Measurements from ENCODE around the gene SPECC1.
"Not testable (repeated sequence)": the region's sequence is repeated elsewhere in the genome, so short reads cannot be mapped to it uniquely, and the experiment has no call there.

Gene SPECC1

DNA sequence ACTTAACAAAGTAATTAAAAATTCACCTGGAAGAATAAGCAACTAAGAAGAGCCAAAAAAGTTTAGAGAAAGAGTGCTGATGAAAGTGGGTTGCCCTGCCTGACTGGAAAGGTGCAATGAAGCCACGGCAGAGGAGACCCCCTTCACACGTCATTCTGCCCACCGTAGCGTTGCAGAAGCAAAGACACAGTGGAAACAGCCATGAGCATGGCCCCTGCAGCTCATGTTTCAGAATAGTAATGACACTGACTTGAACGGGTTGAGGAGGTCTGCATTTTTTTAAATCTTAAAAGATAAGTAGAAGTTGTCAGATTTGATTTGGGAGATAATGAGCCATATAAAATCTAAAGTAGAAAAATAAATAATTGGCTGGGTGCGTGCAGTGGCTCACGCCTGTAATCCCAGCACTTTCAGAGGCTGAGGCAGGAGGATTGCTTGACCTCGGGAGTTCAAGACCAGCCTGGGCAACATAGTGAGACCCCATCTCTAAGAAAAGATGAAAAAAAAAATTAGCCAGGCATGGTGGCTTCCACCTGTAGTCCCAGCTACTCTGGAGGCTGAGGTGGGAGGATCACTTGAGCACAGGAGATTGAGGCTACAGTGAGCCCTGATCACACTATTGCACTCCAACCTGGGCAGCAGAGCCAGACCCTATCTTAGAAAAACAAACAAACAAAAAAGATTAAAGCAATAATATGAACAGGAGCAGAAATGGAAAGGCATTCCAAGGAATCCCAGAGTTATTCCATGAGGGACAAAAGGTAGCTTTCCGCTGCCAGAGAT, 273.6 kb downstream of the SPECC1 start:
- DNase-seq: no peak

DNA sequence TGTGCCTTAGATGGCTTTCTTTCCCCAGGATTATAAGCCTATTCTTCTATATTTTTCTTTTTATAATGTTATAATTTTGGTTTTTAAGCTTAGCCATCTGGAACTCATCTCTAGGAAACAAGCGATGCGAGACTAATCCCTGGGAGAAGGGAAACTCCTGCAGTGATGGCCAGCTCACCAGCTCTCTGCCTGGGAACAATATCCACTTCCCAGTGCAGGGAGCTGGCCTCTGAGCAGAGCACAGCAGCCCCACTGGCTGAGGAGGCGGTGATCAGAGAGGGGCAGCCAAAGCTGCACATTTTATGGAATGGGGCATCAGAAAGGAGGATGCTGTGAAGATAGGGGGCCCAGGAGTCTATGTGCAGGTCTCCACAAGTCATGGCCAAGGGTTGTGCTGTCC, 274.9 kb downstream of the SPECC1 start:
- DNase-seq: no peak

- no peak for DNase-seq
Observed at GRCh38 chr17:20284570-20285295, 275.6 kb downstream of the SPECC1 start.

DNA sequence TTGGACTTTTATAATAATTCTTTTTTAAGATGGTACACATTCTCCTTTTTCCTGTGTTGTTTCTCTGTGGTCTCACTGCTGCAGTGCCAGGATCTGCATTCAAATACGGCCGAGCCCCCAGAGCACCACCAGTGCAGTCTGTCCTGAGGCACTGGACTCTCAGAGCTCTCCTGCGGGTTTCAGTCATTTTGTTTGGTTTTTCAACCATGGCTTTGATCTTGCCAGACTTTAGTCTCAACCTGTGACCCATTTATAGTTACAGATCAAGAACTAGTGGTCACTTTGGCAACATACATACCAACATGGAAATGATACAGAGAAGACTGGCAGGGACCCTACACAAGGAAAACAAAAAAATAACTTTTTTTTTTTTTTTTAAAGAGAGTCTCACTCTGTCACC, 280.8 kb downstream of the SPECC1 start:
- DNase-seq: no peak

- DNase-seq: peak; percentile 24
Observed at GRCh38 chr17:20291853-20292252, 282.7 kb downstream of the SPECC1 start.

GRCh38 chr17:20293501-20293900, 284.3 kb downstream of the SPECC1 start:
- no peak for DNase-seq

DNA sequence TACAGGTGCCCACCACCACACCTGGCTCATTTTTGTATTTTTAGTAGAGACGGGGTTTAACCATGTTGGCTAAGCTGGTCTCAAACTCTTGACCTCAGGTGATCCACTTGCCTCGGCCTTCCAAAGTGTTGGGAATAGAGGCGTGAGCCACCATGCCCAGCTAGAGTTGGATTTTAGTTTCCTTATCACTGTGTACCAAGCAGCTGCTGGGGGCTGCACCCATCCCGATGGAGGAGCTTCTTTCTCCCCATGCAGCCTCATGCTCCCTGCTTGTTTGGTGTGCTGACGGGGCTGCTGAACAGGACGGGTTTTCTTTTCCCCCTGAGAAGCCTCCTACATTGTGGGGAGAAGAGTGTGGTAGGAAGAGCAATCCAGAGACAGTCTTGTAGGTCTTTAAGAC, 285.0 kb downstream of the SPECC1 start:
- DNase-seq: no peak

GRCh38 chr17:20299013-20299412, 289.9 kb downstream of the SPECC1 start:
- DNase-seq: no peak

- no peak for DNase-seq
Observed at GRCh38 chr17:20300436-20300934, 291.3 kb downstream of the SPECC1 start.

- peak; percentile 7 for DNase-seq
Observed at GRCh38 chr17:20302246-20302917, 293.2 kb downstream of the SPECC1 start.

GRCh38 chr17:20304961-20305360, 295.8 kb downstream of the SPECC1 start:
- DNase-seq: no peak

DNA sequence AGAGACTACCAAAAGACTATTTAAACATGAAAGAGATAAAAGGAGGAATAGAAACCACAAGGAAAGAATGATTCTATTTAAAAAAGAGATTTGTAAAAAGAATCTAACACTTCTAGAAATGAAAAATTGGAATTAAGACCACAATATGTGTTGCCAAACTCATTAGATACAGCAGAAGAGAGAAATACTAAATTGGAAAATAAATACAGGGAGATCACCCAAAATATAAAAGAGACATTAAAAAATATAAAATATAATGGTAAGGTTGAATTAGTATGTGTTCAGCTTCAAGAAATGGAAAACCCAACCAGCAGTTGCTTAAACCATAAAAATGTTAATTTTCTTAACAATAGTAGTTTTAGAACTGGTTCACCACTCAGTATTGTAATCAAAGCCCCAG, 297.8 kb downstream of the SPECC1 start:
- DNase-seq: no peak

- no peak for DNase-seq
Observed at GRCh38 chr17:20307326-20307910, 298.3 kb downstream of the SPECC1 start.

GRCh38 chr17:20310481-20310880, 301.3 kb downstream of the SPECC1 start:
- DNase-seq: no peak

GRCh38 chr17:20313306-20313705, 304.1 kb downstream of the SPECC1 start:
- DNase-seq: no peak

DNA sequence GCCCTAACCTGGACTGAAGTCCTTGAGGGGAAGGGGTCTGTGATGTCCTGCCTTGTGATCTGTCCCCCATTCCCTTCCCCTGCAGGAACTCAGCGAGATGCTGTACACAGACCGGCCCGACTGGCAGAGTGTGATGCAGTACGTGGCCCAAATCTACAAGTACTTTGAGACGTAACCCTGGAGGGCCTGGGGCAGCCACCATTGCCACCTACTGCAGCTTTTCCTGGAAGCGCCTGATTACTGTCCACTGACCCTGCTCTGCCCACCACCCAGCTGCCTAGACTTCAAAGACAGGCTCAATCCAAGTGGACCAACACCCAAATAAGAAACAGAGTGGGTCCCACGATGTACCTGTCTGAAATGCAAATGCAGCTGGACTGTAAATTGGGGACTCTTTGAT, 304.7 kb downstream of the SPECC1 start:
- DNase-seq: no peak

- DNase-seq: no peak
Observed at GRCh38 chr17:20314834-20315233, 305.7 kb downstream of the SPECC1 start.

DNA sequence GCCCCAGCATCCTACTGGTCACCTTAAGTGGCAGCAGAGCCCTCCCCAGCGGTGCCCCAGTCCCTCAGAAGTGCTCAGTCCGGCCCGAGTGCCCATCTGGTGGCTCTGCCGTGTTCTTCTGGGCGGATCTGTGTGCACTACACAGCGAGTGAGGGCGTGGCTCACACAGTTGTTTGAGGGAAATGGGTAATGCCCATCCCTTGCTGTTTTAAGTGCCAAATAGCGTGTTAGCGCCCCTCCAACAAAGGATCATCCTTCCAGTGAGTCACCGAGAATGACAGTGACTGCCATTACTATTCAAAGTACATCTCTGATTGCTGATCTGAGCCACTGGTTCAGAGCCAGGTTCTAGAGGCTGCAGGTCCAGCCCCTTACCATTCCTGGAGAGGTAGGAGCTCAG, 306.2 kb downstream of the SPECC1 start:
- DNase-seq: no peak

DNA sequence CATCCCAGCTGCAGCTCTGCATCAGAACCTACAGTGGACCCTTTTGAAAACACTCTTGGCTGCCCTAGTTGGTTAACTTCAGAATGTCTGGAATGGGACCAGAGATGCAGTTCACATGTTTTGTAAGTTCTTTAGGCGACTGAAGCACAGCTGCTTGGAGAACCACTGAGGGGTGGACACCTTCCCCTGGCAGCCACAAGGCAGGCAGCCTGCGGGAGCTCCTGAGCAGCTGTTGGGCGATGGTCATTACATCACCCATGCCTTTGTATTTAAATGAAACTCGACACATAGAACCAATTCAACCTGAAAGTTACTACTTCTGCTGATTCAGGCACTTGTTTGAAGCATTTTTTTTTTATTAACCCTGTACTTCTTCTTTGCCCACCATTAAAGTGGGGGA, 306.7 kb downstream of the SPECC1 start:
- DNase-seq: no peak

- peak; percentile 84 for DNase-seq
Observed at GRCh38 chr17:20320535-20321229, 311.5 kb downstream of the SPECC1 start.

DNA sequence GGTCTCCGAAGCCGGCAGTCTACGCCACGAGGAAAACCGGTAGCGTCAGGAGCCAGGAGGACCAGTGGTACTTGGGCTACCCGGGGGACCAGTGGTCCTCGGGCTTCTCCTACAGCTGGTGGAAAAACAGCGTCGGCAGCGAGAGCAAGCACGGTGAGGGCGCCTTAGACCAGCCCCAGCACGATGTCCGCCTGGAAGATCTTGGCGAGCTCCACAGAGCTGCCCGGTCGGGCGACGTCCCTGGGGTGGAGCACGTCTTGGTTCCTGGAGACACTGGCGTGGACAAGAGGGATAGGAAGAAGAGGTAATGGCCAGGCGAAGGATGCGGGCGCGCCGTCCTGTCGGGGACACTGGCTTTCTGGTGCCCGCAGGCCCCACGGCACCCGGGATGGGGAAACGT, 312.2 kb downstream of the SPECC1 start:
- not testable (repeated sequence) for DNase-seq

DNA sequence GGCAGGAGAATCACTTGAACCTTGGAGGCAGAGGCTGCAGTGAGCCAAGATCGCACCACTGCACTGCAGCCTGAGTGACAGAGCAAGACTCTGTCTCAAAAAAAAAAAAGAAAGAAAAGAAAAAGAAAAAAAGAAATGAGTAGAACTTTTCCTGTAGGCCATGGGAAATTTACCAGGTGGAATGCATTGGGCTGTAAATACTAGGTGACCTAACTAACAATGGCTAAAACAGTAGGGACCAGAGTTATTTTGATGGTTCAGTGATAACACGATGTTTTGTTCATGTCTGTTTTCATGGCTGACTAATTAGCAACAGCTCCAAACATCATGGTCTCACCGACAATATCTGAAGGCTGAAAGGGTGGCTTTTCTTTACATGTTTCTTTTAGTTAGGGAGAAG, 318.6 kb downstream of the SPECC1 start:
- not testable (repeated sequence) for DNase-seq

- DNase-seq: not testable (repeated sequence)
Observed at GRCh38 chr17:20351405-20351804, 342.2 kb downstream of the SPECC1 start.
